ENCODE data around the gene RAB6A.

RAB6A gene

DNA sequence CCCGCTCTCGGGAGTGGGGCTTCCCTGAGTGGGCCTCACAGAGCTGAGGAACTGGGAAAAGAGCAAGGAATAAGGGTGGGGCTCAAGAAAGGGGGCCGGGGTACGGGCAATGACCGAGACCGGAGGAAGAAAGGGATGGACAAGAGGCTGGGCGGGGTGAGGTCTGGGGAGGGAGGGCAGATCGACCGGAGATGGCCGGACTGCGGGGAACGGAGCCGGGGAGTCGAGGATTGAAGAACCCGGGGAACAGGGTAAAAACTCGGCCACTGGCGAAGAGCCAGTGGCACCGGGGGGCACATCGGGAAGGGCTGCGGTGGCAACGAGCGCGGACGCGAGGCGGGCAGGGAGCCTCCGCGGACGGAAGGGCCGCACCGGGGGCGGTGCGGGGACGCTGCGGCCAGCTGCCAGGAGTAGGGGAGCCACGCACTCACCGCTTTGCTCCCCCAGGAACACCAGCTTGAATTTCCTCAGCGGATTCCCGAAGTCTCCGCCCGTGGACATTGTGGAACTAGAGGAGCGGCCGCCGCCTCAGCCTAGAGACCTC lies 667 bp downstream of the RAB6A start:
- H3K4me2 ChIP-seq = peak overlapping the region; percentile 85
- H3K27ac ChIP-seq = peak overlapping the region; percentile 45; the same call in 1 of the 2 replicates
- no peak overlapping the region for H3K4me3 ChIP-seq (IDR thresholded peaks at IDR 0.05; ENCODE audit: insufficient read depth, low read depth, low read length)
- no peaks in the 10 kb centered on the region for H4K20me1 ChIP-seq (ENCODE audit: insufficient read depth)
- no peaks in the 10 kb centered on the region for H3K36me3 ChIP-seq (ENCODE audit: insufficient read depth)
- H3K9ac ChIP-seq = peak overlapping the region; percentile 68
- H2AFZ ChIP-seq (ENCODE audit: low read depth) = peak overlapping the region; percentile 68
- peaks cover 40% of the 10 kb centered on the region for H3K79me2 ChIP-seq (ENCODE audit: insufficient read depth, low read depth)
- H3K4me1 ChIP-seq (ENCODE audit: low read depth, poor library complexity, severe bottlenecking) = peaks cover 19% of the 10 kb centered on the region
- TF ChIP-seq, protein P1, sequence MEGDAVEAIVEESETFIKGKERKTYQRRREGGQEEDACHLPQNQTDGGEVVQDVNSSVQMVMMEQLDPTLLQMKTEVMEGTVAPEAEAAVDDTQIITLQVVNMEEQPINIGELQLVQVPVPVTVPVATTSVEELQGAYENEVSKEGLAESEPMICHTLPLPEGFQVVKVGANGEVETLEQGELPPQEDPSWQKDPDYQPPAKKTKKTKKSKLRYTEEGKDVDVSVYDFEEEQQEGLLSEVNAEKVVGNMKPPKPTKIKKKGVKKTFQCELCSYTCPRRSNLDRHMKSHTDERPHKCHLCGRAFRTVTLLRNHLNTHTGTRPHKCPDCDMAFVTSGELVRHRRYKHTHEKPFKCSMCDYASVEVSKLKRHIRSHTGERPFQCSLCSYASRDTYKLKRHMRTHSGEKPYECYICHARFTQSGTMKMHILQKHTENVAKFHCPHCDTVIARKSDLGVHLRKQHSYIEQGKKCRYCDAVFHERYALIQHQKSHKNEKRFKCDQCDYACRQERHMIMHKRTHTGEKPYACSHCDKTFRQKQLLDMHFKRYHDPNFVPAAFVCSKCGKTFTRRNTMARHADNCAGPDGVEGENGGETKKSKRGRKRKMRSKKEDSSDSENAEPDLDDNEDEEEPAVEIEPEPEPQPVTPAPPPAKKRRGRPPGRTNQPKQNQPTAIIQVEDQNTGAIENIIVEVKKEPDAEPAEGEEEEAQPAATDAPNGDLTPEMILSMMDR (conservative IDR thresholded peaks at IDR 0.05; ENCODE audit: low read depth, low read length) = no peak
- no peaks in the 10 kb centered on the region for H3K27me3 ChIP-seq (ENCODE audit: insufficient read depth, low read depth)

DNA sequence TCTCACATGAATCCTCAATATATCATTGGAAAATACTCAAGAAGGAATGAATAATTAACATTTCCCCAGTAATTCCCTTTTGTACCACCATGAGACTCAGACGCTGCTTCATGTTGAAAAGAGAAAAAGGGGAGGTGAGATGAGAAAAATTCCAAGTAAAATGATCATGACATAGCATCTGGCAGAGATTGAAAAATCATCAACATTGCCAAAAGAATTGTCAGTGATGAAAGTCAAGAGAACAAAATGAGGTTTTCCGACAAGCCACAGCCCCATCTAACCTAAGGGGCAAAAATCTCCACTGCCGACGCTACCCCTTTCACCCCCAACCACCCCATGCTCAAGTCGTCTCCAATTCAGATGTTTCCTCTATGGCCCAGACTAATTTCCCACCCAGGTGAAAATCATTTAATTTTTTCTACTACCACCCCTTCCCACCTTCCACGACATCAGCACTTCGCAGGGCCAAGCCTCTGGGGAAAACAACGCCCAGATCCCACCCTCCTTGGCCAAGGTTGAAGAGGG lies 1.2 kb downstream of the RAB6A start:
- TF ChIP-seq, protein P1 (conservative IDR thresholded peaks at IDR 0.05; ENCODE audit: low read depth, low read length) = no peak
- H3K27ac ChIP-seq = no peak overlapping the region
- H3K79me2 ChIP-seq (ENCODE audit: insufficient read depth, low read depth) = peaks cover 40% of the 10 kb centered on the region

DNA sequence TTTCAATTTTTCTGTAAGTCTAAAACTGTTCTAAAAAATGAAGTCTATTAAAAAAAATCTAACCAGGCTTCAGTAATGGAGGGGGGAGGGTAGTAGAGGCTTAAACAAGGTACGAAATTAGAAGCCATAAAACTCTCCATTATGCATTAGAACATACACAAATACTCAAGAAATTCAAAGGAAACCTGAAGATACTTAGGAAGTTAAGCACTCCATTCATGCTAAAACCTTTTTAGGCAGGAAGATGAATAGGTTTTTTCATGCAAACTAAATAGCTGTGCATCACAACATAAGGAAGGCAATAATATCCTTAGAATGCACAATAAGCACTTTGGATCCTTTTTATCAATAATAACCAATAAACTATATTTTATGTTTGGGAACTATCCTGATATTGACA lies 2.4 kb downstream of the RAB6A start:
- Histone ChIP-seq H3K4me2 (peak overlapping the region; percentile 85; the same call in 1 of the 2 replicates), H3K36me3 (ENCODE audit: insufficient read depth) (no peaks in the 10 kb centered on the region), H3K27ac (no peak overlapping the region), H2AFZ (ENCODE audit: low read depth) (no peak overlapping the region), H3K9ac (no peak overlapping the region), H3K4me3 (IDR thresholded peaks at IDR 0.05; ENCODE audit: insufficient read depth, low read depth, low read length) (no peak overlapping the region), H3K27me3 (ENCODE audit: insufficient read depth, low read depth) (no peaks in the 10 kb centered on the region), H3K4me1 (ENCODE audit: low read depth, poor library complexity, severe bottlenecking) (peaks cover 16% of the 10 kb centered on the region), H4K20me1 (ENCODE audit: insufficient read depth) (no peaks in the 10 kb centered on the region), H3K79me2 (ENCODE audit: insufficient read depth, low read depth) (peaks cover 40% of the 10 kb centered on the region)
- TF ChIP-seq, protein P1 (conservative IDR thresholded peaks at IDR 0.05; ENCODE audit: low read depth, low read length) = no peak

More for the DNA sequence above, 1.2 kb downstream of the RAB6A start:
- Histone ChIP-seq H3K4me2 (peak overlapping the region; percentile 85), H3K4me1 (ENCODE audit: low read depth, poor library complexity, severe bottlenecking) (peaks cover 19% of the 10 kb centered on the region), H3K36me3 (ENCODE audit: insufficient read depth) (no peaks in the 10 kb centered on the region), H2AFZ (ENCODE audit: low read depth) (peak overlapping the region; percentile 68), H3K9ac (peak overlapping the region; percentile 68; the same call in 1 of the 2 replicates), H3K4me3 (IDR thresholded peaks at IDR 0.05; ENCODE audit: insufficient read depth, low read depth, low read length) (no peak overlapping the region), H4K20me1 (ENCODE audit: insufficient read depth) (no peaks in the 10 kb centered on the region), H3K27me3 (ENCODE audit: insufficient read depth, low read depth) (no peaks in the 10 kb centered on the region)

DNA sequence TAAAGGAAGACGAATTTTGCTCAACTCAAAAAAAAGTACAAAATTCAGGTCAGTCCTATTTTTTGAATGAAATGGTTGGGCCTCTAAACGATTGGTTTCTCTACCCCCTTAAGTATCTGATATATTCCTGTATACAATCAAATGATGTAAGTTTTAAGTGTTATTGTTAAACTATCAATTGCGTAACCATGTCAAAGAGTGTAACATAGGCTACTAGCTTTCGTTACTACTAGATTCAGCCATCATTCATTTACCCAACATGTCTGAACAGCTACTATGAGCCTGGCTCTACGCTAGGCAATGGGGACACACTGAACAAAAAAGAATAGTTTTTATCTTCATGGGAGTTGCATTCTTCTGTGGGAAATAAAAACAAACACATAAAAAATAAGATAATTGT lies 3.3 kb downstream of the RAB6A start:
- Histone ChIP-seq H3K4me3 (IDR thresholded peaks at IDR 0.05; ENCODE audit: insufficient read depth, low read depth, low read length) (no peak overlapping the region), H3K4me2 (no peak overlapping the region)
- TF ChIP-seq, protein P1 (conservative IDR thresholded peaks at IDR 0.05; ENCODE audit: low read depth, low read length) = no peak

More for the DNA sequence above, 3.3 kb downstream of the RAB6A start:
- Histone ChIP-seq H4K20me1 (ENCODE audit: insufficient read depth) (no peaks in the 10 kb centered on the region), H2AFZ (ENCODE audit: low read depth) (no peak overlapping the region), H3K4me1 (ENCODE audit: low read depth, poor library complexity, severe bottlenecking) (peaks cover 16% of the 10 kb centered on the region), H3K27me3 (ENCODE audit: insufficient read depth, low read depth) (no peaks in the 10 kb centered on the region), H3K36me3 (ENCODE audit: insufficient read depth) (no peaks in the 10 kb centered on the region), H3K79me2 (ENCODE audit: insufficient read depth, low read depth) (peaks cover 40% of the 10 kb centered on the region), H3K9ac (no peak overlapping the region), H3K27ac (no peak overlapping the region)
